GM12878 (cell line): Measurements from ENCODE around the gene CHID1.

Experiments used
- EP300 ChIP-seq, 2 experiments: fragments of 150-350 bp in 1 of 2; IDR thresholded peaks; 2 replicates each; pipeline ENCODE4 v1.6.1; 2011 to 2012; ENCODE audit warnings: low read depth in 2 of 2, low read length in 2 of 2, borderline replicate concordance in 1 of 2, improper control_type of control experiment in 1 of 2, inconsistent platforms in 1 of 2; ENCODE audit not compliant: control insufficient read depth in 1 of 2
- GABPA ChIP-seq: IDR thresholded peaks from 2 replicates; pipeline ENCODE4 v1.6.1; 2014; ENCODE audit warnings: antibody characterized with exemption, low read depth, mild to moderate bottlenecking, inconsistent platforms
- JUND ChIP-seq: IDR thresholded peaks from 2 replicates; pipeline ENCODE4 v1.6.1; 2012; ENCODE audit warnings: low read depth, mild to moderate bottlenecking, low read length, improper control_type of control experiment, moderate library complexity
- POLR2AphosphoS5 ChIP-seq: IDR thresholded peaks from 2 replicates; pipeline ENCODE4 v1.6.1; 2011; ENCODE audit warnings: mild to moderate bottlenecking, low read length, inconsistent platforms
- REST ChIP-seq: IDR thresholded peaks from 2 replicates; pipeline ENCODE4 v1.6.1; 2012; ENCODE audit warnings: mild to moderate bottlenecking, low read depth, low read length
- SP1 ChIP-seq: IDR thresholded peaks from one replicate; pipeline ENCODE4 v1.6.1; 2011; ENCODE audit warnings: low read depth, low read length

DNA sequence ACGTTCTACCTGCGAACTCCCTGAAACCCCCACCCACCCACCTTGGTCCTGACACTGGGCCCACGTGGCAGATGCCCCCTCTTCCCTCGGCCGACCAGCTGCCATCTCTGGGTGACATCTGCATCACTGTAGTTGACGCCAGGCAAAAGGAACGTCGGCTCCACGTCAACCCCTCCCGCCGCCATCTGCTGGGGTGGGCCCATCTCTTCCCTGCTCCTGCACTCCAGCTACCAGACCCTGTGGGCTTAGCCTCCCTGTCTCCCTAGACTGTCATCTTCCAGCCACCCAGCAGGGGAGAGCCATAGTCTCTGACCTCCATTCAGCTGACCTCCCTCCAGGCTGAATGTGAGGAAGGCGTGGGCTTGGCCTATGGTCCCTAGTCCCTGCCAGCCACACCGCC, 21.4 kb downstream of the CHID1 start:
- TF ChIP-seq POLR2AphosphoS5 (no peak), REST (no peak), SP1 (no peak), GABPA (no peak), JUND (no peak), EP300 (IDR thresholded peaks at IDR 0.05; ENCODE audit: borderline replicate concordance in 1 of 2, control insufficient read depth in 1 of 2, low read depth in 2 of 2, low read length in 2 of 2) (no peak)
